GM19023 (cell line): Measurements from ENCODE around the gene HINFP.
"Not testable (repeated sequence)": the region's sequence is repeated elsewhere in the genome, so short reads cannot be mapped to it uniquely, and the experiment has no call there.

Experiments used
- ATAC-seq: cut with Tn5 transposase; IDR thresholded peaks from one replicate; pipeline ENCODE4 v1.9.1; 2021; ENCODE audit warnings: mild to moderate bottlenecking, moderate library complexity; ENCODE audit not compliant: unreplicated experiment

HINFP gene

GRCh38 chr11:119155733-119156492, 34.5 kb downstream of the HINFP start:
- ATAC-seq = no peak

GRCh38 chr11:119156496-119156895, 35.1 kb downstream of the HINFP start:
- no peak for ATAC-seq

- no peak for ATAC-seq
Measured at GRCh38 chr11:119157063-119157462, 35.7 kb downstream of the HINFP start.

- ATAC-seq = no peak
Measured at GRCh38 chr11:119158467-119158866, 37.1 kb downstream of the HINFP start.

GRCh38 chr11:119160151-119160550, 38.8 kb downstream of the HINFP start:
- ATAC-seq = no peak

GRCh38 chr11:119161871-119162270, 40.5 kb downstream of the HINFP start:
- no peak for ATAC-seq

- no peak for ATAC-seq
Measured at GRCh38 chr11:119166368-119167076, 45.1 kb downstream of the HINFP start.

- ATAC-seq = not testable (repeated sequence)
Measured at GRCh38 chr11:119167077-119167458, 45.7 kb downstream of the HINFP start.

- no peak for ATAC-seq
Measured at GRCh38 chr11:119167933-119168332, 46.6 kb downstream of the HINFP start.

GRCh38 chr11:119168471-119169281, 47.3 kb downstream of the HINFP start, which contains the start of gene NLRX1:
Gene NLRX1 (plus strand): TSS chr11:119168725. CDS start chr11:119171404, 2,679 bp downstream.
- ATAC-seq = peak; percentile 89

- peak; percentile 25 for ATAC-seq
Measured at GRCh38 chr11:119169282-119169719, 47.9 kb downstream of the HINFP start.

- ATAC-seq = no peak
Measured at GRCh38 chr11:119172513-119172912, 51.1 kb downstream of the HINFP start.

- no peak for ATAC-seq
Measured at GRCh38 chr11:119173453-119173852, 52.1 kb downstream of the HINFP start.

GRCh38 chr11:119175493-119176077, 54.2 kb downstream of the HINFP start:
- ATAC-seq = no peak

- ATAC-seq = no peak
Measured at GRCh38 chr11:119178166-119178680, 56.8 kb downstream of the HINFP start.

- ATAC-seq = no peak
Measured at GRCh38 chr11:119179342-119179741, 58.0 kb downstream of the HINFP start.

GRCh38 chr11:119179983-119180382, 58.6 kb downstream of the HINFP start:
- ATAC-seq = no peak

GRCh38 chr11:119180729-119181676, 59.6 kb downstream of the HINFP start:
- ATAC-seq = no peak

GRCh38 chr11:119181677-119182412, 60.5 kb downstream of the HINFP start:
- no peak for ATAC-seq
